MM.1S (cell line): Measurements from ENCODE around the gene SDF4.

Experiments used
- EZH2 ChIP-seq: fragments of 300-600 bp; sonication (generic); optimal IDR thresholded peaks from 2 replicates; pipeline ENCODE3; 2017; ENCODE audit warnings: low read depth, mild to moderate bottlenecking, antibody characterized with exemption, low read length, mixed read lengths
- TF ChIP-seq, protein P1 (sequence below): fragments of 300-600 bp; sonication (generic); IDR thresholded peaks from 2 replicates; pipeline ENCODE4 v1.5.1; 2016; ENCODE audit warnings: antibody characterized with exemption, low read length, mixed read lengths

DNA sequence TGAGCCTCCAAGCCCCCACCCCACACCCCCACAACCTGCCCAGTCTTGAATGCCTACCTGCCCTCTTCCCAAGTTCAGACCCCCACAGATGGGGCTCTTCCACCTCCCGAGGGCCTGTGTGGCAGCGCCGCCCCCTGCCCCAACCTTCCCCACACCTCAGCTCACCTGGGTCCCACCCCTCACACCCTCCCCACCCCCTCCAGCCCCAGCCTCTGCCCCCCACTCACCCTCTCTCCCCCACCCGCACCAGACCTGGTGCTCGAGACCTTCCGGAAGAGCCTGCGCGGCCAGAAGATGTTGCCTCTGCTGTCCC, 34.7 kb downstream of the SDF4 start:
- TF ChIP-seq, protein P1, sequence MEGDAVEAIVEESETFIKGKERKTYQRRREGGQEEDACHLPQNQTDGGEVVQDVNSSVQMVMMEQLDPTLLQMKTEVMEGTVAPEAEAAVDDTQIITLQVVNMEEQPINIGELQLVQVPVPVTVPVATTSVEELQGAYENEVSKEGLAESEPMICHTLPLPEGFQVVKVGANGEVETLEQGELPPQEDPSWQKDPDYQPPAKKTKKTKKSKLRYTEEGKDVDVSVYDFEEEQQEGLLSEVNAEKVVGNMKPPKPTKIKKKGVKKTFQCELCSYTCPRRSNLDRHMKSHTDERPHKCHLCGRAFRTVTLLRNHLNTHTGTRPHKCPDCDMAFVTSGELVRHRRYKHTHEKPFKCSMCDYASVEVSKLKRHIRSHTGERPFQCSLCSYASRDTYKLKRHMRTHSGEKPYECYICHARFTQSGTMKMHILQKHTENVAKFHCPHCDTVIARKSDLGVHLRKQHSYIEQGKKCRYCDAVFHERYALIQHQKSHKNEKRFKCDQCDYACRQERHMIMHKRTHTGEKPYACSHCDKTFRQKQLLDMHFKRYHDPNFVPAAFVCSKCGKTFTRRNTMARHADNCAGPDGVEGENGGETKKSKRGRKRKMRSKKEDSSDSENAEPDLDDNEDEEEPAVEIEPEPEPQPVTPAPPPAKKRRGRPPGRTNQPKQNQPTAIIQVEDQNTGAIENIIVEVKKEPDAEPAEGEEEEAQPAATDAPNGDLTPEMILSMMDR: no peak
- TF ChIP-seq EZH2: no peak
